H1 (cell line): ENCODE results near the gene RPTN. TPM values are rescaled to one million over a fixed set of nuclear protein-coding genes. Genes with fewer than 3 reads are reported as not detected.

ENCODE experiments used
- GABPA ChIP-seq: IDR thresholded peaks from 2 replicates; pipeline ENCODE4 v1.6.1; 2011; ENCODE audit warnings: mild to moderate bottlenecking, low read length, moderate library complexity, borderline replicate concordance; ENCODE audit not compliant: insufficient read depth
- JUND ChIP-seq: IDR thresholded peaks from 2 replicates; pipeline ENCODE4 v1.6.1; 2011; ENCODE audit warnings: mild to moderate bottlenecking, improper control_type of control experiment, low read length
- SAP30 ChIP-seq: fragments of 300-600 bp; sonication (generic); IDR thresholded peaks from 2 replicates; pipeline ENCODE4 v1.7.1; 2012; ENCODE audit warnings: low read length, moderate library complexity, mild to moderate bottlenecking, inconsistent platforms; ENCODE audit not compliant: insufficient read depth, insufficient replicate concordance
- SIX5 ChIP-seq: IDR thresholded peaks from 2 replicates; pipeline ENCODE4 v1.6.1; 2011; ENCODE audit warnings: mild to moderate bottlenecking, low read depth, low read length
- TCF12 ChIP-seq: IDR thresholded peaks from 2 replicates; pipeline ENCODE4 v1.6.1; 2011; ENCODE audit warnings: low read depth, mild to moderate bottlenecking, low read length
- TEAD4 ChIP-seq: IDR thresholded peaks from 2 replicates; pipeline ENCODE4 v1.6.1; 2012; ENCODE audit warnings: low read depth, low read length, inconsistent platforms, mixed read lengths
- YY1 ChIP-seq: IDR thresholded peaks from 2 replicates; pipeline ENCODE4 v1.6.1; 2011; ENCODE audit warnings: low read depth, mild to moderate bottlenecking, low read length
- polyA plus RNA-seq, 7 experiments: library from polyadenylated mRNA; depleted of rRNA in 3 of 7; stranded (reverse) in 5 of 7; unstranded in 2 of 7; fragments of >200 nt in 5 of 7; fragments of 200-250 nt in 2 of 7; gene quantifications; 1 replicate in 5 of 7; 2 replicates in 1 of 7; 4 replicates in 1 of 7; pipeline versions ENCODE4 v1.2.1 to v1.2.3, GENCODE V29; 2011 to 2013; ENCODE audit warnings: missing spikeins in 2 of 7, mixed read lengths in 2 of 7
- total RNA-seq: library from RNA; stranded (reverse); fragmentation: NEBNext Ultra II Directional; extraction: Animal tissue kit (Norgen Biotek cat#: 25700); gene quantifications from 2 replicates; pipeline ENCODE4 v1.2.1, GENCODE V29; 2021
- TF ChIP-seq, protein P1 (sequence below): IDR thresholded peaks from 2 replicates; pipeline ENCODE4 v1.6.1; 2012; ENCODE audit warnings: low read length, inconsistent platforms

RPTN gene
- total and polyA plus RNA-seq, 2 of the 8 experiments (the other 6 are each of a cell fraction or from before 2014, with no cell fraction given) = not detected

DNA sequence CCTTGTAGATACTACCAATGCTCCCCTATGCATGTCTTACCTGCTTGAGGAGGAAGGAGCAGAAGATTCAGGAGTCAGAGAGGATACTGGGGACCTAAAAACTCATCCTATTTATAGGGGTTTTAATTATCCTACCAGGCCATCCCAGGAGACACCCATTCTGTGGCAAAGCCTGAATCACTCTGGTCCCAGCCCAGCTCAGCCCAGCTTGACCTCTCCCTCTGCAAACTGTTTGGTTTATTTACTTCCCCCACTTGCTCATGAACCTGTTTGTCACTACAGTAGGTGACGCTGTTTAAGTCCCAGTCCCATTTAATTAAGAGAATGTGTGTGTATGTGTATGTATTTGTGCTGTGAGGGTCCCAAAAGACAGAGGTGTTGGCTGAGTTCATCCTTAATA is at the start of gene RPTN (continued):
- TF ChIP-seq JUND = no peak
- no peak for TF ChIP-seq GABPA
- no peak for TF ChIP-seq YY1
- TF ChIP-seq, protein P1, sequence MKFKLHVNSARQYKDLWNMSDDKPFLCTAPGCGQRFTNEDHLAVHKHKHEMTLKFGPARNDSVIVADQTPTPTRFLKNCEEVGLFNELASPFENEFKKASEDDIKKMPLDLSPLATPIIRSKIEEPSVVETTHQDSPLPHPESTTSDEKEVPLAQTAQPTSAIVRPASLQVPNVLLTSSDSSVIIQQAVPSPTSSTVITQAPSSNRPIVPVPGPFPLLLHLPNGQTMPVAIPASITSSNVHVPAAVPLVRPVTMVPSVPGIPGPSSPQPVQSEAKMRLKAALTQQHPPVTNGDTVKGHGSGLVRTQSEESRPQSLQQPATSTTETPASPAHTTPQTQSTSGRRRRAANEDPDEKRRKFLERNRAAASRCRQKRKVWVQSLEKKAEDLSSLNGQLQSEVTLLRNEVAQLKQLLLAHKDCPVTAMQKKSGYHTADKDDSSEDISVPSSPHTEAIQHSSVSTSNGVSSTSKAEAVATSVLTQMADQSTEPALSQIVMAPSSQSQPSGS = no peak
- no peak for TF ChIP-seq SAP30
- no peak for TF ChIP-seq TCF12
- TF ChIP-seq SIX5 = no peak
- no peak for TF ChIP-seq TEAD4
- TF ChIP-seq, all 59 proteins: peak for 0
